HG03097 (cell line): Measurements from ENCODE around the gene PCDHA11.
"Not testable (repeated sequence)": the region's sequence is repeated elsewhere in the genome, so short reads cannot be mapped to it uniquely, and the experiment has no call there.

Experiments used
- ATAC-seq: cut with Tn5 transposase; IDR thresholded peaks from one replicate; pipeline ENCODE4 v1.9.1; 2021; ENCODE audit not compliant: unreplicated experiment, low FRiP score

The PCDHA11 gene

DNA sequence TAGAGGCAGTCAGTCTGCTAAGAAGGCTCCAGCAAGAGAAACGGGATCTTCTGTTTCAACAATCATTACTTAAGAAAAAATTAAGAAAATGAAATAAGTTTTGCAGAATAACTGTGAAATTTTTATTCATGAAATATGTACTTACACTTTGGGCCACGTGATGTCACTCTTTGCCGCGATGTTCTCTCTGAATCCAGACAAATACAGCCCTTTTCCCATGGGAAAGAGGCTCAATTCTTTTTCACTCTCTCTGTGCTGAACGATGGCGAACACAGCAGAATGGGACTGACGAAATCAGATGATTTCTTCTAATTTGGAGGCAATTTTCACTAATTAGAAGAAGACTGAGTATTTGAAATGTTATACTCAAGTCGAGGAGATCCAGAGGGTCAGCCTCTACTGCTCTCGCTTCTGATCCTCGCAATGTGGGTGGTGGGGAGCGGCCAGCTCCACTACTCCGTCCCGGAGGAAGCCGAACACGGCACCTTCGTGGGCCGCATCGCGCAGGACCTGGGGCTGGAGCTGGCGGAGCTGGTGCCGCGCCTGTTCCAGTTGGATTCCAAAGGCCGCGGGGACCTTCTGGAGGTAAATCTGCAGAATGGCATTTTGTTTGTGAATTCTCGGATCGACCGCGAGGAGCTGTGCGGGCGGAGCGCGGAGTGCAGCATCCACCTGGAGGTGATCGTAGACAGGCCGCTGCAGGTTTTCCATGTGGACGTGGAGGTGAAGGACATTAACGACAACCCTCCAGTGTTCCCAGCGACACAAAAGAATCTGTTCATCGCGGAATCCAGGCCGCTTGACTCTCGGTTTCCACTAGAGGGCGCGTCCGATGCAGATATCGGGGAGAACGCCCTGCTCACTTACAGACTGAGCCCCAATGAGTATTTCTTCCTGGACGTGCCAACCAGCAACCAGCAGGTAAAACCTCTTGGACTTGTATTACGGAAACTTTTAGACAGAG lies 20.3 kb upstream of the PCDHA11 start, which contains the start of gene PCDHA9:
PCDHA9 (plus strand) TSS at position 244 of the 964 bp plus-strand sequence; CDS start at position 358, 114 bp downstream.
- not testable (repeated sequence) for ATAC-seq

DNA sequence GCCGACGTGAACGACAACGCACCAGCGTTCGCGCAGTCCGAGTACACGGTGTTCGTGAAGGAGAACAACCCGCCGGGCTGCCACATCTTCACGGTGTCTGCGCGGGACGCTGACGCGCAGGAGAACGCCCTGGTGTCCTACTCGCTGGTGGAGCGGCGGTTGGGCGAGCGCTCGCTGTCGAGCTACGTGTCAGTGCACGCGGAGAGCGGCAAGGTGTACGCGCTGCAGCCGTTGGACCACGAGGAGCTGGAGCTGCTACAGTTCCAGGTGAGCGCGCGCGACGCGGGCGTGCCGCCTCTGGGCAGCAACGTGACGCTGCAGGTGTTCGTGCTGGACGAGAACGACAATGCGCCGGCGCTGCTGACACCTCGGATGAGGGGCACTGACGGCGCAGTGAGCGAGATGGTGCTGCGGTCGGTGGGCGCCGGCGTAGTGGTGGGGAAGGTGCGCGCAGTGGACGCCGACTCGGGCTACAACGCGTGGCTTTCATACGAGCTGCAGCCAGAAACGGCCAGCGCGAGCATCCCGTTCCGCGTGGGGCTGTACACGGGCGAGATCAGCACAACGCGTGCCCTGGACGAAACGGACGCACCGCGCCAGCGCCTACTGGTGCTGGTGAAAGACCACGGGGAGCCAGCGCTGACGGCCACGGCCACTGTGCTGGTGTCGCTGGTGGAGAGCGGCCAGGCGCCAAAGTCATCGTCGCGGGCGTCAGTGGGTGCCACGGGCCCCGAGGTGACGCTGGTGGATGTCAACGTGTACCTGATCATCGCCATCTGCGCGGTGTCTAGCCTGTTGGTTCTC lies 18.7 kb upstream of the PCDHA11 start:
- ATAC-seq = not testable (repeated sequence)

DNA sequence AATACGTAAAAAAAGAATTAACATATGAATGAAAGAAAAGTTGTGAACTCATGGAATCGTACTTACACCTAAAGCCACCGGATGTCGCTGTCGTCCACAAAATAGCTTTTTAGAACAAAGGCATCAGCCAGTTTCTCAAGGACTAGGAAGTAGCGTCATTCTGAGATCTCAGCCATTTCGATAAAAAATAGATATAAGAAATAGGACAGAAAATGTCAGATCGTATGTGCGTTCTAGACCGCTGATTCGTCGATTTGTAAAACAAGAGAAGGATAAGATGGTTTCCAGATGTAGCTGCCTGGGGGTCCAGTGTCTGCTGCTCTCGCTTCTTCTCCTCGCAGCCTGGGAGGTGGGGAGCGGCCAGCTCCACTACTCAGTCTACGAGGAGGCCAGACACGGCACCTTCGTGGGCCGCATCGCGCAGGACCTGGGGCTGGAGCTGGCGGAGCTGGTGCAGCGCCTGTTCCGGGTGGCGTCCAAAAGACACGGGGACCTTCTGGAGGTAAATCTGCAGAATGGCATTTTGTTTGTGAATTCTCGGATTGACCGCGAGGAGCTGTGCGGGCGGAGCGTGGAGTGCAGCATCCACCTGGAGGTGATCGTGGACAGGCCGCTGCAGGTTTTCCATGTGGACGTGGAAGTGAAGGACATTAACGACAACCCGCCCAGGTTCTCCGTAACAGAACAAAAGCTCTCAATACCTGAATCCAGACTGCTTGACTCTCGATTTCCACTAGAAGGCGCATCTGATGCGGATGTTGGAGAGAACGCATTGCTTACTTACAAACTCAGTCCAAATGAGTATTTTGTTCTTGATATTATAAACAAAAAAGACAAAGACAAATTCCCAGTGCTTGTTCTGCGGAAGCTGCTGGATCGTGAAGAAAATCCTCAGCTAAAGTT lies 12.7 kb upstream of the PCDHA11 start, which contains the start of gene PCDHA10:
PCDHA10 (plus strand) TSS at position 126 of the 903 bp plus-strand sequence; CDS start at position 278, 152 bp downstream.
- ATAC-seq = no peak

DNA sequence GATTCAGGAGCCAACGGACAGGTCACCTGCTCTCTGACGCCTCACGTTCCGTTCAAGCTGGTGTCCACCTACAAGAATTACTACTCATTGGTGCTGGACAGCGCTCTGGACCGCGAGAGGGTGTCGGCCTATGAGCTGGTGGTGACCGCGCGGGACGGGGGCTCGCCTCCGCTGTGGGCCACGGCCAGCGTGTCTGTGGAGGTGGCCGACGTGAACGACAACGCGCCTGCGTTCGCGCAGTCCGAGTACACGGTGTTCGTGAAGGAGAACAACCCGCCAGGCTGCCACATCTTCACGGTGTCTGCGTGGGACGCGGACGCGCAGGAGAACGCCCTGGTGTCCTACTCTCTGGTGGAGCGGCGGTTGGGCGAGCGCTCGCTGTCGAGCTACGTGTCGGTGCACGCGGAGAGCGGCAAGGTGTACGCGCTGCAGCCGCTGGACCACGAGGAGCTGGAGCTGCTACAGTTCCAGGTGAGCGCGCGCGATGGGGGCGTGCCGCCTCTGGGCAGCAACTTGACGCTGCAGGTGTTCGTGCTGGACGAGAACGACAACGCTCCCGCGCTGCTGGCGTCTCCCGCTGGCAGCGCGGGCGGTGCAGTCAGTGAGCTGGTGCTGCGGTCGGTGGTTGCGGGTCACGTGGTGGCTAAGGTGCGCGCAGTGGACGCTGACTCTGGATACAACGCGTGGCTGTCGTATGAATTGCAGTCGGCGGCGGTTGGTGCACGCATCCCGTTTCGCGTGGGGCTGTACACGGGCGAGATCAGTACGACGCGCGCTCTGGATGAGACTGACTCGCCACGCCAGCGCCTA lies 11.4 kb upstream of the PCDHA11 start:
- ATAC-seq = no peak

DNA sequence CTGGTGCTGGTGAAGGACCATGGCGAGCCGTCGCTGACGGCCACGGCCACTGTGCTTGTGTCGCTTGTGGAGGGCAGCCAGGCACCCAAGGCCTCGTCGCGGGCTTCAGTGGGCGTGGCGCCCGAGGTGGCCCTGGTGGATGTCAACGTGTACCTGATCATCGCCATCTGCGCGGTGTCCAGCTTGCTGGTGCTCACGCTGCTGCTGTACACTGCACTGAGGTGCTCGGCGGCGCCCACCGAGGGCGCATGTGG lies 10.8 kb upstream of the PCDHA11 start:
- no peak for ATAC-seq

DNA sequence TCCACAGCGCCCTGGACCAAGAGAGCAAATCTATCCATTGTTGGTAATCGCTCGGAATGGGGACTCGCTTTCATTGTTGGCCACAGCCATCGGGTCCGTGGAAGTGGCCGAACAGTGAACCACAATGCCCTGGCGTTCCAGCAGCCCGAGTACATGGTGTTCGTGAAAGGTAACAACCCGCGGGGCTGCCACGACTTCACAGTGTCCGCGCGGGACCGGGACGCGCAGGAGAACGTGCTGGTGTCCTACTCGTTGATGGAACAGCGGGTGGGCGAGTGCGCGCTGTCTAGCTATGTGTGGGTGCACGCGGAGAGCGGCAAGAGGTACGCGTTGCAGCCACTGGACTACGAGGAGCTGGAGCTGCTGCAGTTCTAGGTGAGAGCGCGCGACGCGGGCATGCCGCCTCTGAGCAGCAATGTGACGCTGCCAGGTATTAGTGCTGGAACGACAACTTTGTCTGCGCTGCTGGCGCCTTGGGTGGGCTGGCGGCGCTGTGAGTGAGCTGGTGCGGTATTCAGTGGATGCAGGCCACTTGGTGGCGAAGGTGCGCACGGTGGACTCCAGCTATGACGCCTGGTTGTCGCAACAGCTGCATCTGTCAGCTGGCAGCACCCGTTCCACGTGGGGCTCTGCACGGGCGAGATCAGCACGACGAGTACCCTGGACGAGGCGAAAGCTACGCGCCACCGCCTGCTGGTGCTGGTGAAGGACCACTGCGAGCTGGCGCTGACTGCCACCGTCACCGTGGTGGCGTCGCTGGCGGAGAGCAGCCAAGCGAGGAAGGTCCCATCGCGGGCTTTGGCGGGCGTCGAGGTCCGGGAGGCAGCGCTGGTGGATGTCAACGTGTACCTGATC lies 6.1 kb upstream of the PCDHA11 start:
- no peak for ATAC-seq

DNA sequence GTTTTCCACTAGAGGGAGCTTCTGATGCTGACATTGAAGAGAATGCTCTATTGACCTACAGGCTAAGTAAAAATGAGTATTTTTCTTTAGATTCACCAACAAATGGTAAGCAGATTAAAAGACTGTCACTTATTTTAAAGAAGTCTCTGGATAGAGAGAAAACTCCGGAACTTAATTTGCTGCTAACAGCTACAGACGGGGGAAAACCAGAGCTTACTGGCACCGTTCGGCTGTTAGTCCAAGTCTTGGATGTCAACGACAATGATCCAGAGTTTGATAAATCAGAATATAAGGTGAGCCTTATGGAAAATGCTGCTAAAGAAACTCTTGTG lies 764 bp downstream of the PCDHA11 start:
- ATAC-seq = no peak

DNA sequence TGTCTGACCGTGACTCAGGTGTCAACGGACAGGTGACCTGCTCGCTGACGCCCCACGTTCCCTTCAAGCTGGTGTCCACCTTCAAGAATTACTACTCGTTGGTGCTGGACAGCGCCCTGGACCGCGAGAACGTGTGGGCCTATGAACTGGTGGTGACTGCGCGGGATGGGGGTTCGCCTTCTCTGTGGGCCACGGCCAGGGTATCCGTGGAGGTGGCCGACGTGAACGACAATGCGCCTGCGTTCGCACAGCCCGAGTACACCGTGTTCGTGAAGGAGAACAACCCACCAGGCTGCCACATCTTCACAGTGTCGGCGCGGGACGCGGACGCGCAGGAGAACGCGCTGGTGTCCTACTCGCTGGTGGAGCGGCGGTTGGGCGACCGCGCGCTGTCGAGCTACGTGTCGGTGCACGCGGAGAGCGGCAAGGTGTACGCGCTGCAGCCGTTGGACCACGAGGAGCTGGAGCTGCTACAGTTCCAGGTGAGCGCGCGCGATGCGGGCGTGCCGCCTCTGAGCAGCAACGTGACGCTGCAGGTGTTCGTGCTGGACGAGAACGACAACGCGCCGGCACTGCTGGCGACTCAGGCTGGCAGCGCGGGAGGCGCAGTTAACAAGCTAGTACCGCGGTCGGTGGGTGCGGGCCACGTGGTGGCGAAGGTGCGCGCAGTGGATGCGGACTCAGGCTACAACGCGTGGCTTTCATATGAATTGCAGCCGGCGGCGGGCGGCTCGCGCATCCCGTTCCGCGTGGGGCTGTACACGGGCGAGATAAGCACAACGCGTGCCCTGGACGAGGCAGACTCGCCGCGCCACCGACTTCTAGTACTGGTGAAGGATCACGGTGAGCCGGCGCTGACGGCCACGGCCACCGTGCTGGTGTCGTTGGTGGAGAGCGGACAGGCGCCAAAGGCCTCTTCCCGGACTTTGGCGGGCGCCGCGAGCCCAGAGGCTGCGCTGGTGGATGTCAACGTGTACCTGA lies 1.8 kb downstream of the PCDHA11 start:
- no peak for ATAC-seq

DNA sequence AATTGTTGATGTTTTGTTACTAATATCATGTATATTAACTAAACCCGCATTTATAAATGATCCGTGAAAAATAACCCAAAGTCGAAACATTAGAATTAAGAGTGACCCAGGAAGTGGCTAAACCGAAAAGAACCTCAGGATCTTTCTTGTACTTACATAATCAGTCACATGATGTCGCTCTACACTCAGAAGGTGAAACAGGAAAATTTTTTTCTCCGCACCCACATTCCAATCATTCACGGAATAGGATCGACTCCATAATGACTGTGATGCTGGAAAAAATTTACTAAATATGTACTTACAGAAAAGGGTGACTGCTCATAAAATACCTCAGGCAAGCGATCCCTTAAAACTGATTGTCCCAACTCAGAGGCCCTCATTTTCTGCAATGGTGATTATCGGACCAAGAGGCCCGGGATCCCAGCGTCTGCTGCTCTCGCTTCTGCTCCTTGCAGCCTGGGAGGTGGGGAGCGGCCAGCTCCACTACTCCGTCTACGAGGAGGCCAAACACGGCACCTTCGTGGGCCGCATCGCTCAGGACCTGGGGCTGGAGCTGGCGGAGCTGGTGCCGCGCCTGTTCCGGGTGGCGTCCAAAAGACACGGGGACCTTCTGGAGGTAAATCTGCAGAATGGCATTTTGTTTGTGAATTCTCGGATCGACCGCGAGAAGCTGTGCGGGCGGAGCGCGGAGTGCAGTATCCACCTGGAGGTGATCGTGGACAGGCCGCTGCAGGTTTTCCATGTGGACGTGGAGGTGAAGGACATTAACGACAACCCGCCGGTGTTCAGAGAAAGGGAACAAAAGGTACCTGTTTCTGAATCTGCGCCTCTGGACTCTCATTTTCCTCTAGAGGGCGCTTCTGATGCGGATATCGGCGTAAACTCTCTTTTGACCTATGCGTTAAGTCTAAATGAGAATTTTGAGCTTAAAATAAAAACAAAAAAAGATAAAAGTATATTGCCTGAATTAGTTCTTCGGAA lies 6.6 kb downstream of the PCDHA11 start, which contains the start of gene PCDHA12:
PCDHA12 (plus strand) TSS at position 224 of the 981 bp plus-strand sequence; CDS start at position 389, 165 bp downstream.
- no peak for ATAC-seq

DNA sequence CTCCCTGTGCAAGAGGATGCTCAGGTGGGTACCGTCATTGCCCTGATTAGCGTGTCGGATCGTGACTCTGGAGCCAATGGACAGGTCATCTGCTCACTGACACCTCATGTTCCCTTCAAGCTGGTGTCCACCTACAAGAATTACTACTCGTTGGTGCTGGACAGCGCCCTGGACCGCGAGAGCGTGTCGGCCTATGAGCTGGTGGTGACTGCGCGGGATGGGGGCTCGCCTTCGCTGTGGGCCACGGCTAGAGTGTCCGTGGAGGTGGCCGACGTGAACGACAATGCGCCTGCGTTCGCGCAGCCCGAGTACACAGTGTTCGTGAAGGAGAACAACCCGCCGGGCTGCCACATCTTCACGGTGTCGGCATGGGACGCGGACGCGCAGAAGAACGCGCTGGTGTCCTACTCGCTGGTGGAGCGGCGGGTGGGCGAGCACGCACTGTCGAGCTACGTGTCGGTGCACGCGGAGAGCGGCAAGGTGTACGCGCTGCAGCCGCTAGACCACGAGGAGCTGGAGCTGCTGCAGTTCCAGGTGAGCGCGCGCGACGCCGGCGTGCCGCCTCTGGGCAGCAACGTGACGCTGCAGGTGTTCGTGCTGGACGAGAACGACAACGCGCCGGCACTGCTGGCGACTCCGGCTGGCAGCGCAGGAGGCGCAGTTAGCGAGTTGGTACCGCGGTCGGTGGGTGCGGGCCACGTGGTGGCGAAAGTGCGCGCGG lies 7.9 kb downstream of the PCDHA11 start:
- ATAC-seq = not testable (repeated sequence)

DNA sequence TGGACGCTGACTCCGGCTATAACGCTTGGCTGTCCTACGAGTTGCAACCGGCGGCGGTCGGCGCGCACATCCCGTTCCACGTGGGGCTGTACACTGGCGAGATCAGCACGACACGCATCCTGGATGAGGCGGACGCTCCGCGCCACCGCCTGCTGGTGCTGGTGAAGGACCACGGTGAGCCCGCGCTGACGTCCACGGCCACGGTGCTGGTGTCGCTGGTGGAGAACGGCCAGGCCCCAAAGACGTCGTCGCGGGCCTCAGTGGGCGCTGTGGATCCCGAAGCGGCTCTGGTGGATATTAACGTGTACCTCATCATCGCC lies 8.5 kb downstream of the PCDHA11 start:
- ATAC-seq = no peak

DNA sequence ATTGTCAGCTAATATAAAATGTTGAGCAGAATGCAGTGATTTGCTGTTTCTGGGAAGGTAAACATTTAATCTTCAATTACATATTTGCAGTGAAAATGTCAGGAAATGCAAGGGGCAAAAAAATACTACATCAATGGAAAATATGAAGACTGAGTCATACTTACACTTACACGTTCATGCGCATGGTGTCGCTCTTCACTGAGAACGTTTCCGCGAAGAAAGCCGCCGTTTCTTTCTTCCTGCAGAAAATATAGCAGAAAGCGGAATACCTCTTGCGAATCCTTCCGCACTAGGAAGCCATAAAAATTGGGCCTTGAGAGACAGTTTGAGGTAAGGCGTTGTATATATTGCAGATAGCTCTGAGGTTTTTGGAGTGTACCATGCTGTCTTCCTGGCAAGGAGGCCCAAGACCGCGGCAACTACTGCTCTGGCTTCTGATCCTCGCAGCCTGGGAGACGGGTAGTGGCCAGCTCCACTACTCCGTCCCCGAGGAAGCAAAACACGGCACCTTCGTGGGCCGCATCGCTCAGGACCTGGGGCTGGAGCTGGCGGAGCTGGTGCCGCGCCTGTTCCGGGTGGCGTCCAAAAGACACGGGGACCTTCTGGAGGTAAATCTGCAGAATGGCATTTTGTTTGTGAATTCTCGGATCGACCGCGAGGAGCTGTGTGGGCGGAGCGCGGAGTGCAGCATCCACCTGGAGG lies 13.3 kb downstream of the PCDHA11 start, which contains the start of gene PCDHA13:
PCDHA13 (plus strand) TSS at position 236 of the 702 bp plus-strand sequence; CDS start at position 381, 145 bp downstream.
- no peak for ATAC-seq

DNA sequence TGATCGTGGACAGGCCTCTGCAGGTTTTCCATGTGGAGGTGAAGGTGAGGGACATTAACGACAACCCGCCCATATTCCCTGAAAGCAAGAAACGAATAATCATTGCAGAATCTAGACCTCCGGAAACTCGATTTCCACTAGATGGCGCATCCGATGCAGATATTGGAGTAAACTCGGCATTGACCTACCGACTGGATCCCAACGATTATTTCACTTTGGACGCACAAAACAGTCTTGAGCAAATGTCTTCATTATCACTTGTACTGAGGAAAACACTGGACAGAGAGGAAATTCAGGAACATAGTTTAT lies 13.8 kb downstream of the PCDHA11 start:
- no peak for ATAC-seq

DNA sequence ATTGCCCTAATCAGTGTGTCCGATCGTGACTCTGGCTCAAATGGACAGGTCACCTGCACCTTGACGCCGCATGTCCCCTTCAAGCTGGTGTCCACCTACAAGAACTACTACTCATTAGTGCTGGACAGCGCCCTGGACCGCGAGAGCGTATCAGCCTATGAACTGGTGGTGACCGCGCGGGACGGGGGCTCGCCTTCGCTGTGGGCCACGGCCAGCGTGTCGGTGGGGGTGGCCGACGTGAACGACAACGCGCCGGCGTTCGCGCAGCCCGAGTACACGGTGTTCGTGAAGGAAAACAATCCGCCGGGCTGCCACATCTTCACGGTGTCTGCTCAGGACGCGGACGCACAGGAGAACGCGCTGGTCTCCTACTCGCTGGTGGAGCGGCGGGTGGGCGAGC lies 14.6 kb downstream of the PCDHA11 start:
- ATAC-seq = no peak

DNA sequence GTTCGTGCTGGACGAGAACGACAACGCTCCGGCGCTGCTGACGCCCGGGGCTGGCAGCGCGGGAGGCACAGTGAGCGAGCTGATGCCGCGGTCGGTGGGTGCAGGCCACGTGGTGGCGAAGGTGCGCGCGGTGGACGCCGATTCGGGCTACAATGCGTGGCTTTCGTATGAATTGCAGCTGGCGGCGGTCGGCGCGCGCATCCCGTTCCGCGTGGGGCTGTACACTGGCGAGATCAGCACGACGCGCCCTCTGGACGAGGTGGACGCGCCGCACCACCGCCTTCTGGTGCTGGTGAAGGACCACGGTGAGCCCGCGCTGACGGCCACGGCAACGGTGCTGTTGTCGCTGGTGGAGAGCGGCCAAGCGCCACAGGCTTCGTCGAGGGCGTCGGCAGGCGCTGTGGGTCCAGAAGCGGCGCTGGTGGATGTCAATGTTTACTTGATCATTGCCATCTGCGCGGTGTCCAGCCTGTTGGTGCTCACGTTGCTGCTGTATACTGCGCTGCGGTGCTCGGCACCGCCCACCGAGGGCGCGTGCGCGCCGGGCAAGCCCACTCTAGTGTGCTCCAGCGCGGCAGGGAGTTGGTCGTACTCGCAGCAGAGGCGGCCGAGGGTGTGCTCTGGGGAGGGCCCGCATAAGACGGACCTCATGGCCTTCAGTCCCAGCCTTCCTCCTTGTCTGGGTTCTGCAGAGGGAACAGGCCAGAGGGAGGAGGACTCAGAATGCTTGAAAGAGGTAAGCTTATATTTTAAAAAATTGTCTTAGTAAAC lies 15.4 kb downstream of the PCDHA11 start:
- ATAC-seq = no peak
